Tibial nerve (tissue), 4 donors: ENCODE data around the gene OOSP1. TPM values are rescaled to one million over a fixed set of nuclear protein-coding genes. Genes with fewer than 3 reads are reported as not detected.

Experiments used
- DNase-seq, 2 donors: peaks; one replicate each; pipeline ENCODE4 v3.0.0-alpha.2; 2019; ENCODE audit warnings: low spot score in 2 of 2
- H3K27ac ChIP-seq, 4 donors: fragments of 200-600 bp; sonication (generic) in 3 of 4; one replicate each; pipeline ENCODE4 v1.5.1; 2017 to 2019; ENCODE audit warnings: mild to moderate bottlenecking in 1 of 4
- H3K27me3 ChIP-seq, 2 donors: fragments of 200-600 bp; sonication (generic) in 1 of 2; one replicate each; pipeline versions ENCODE4 v1.5.1 to v1.6.0; 2017 to 2019
- H3K36me3 ChIP-seq, 3 donors: fragments of 200-600 bp; sonication (generic); one replicate each; pipeline ENCODE4 v1.5.1; 2018 to 2019
- H3K4me1 ChIP-seq, 4 donors: fragments of 200-600 bp; sonication (generic) in 3 of 4; one replicate each; pipeline ENCODE4 v1.5.1; 2017 to 2019
- H3K4me3 ChIP-seq, 4 donors: fragments of 200-600 bp; sonication (generic) in 3 of 4; one replicate each; pipeline ENCODE4 v1.5.1; 2017 to 2019; ENCODE audit warnings: mild to moderate bottlenecking in 1 of 4, moderate library complexity in 1 of 4
- H3K9me3 ChIP-seq, 4 donors: fragments of 200-600 bp; sonication (generic) in 3 of 4; one replicate each; pipeline ENCODE4 v1.5.1; 2017 to 2019
- EP300 ChIP-seq, 2 donors: sonication (generic); formaldehyde crosslinking; IDR thresholded peaks; one replicate each; pipeline ENCODE4 v1.6.1; 2017; ENCODE audit warnings: antibody characterized with exemption in 2 of 2, mild to moderate bottlenecking in 1 of 2
- POLR2A ChIP-seq, 2 donors: fragments of 450-650 bp; IDR thresholded peaks; one replicate each; pipeline ENCODE4 v1.6.1; 2017; ENCODE audit warnings: antibody characterized with exemption in 2 of 2, mild to moderate bottlenecking in 2 of 2, moderate library complexity in 2 of 2
- WGBS, 2 donors: methylation state at CpG; one replicate each; pipeline ENCODE4 v1.1.5; 2018; 5-methylcytosine and 5-hydroxymethylcytosine counted together
- total RNA-seq, 4 donors: library from RNA; depleted of rRNA; stranded (reverse); fragments of >200 nt; gene quantifications; one replicate each; pipeline ENCODE4 v1.1.0, GENCODE V29; 2016
- TF ChIP-seq, protein P1 (sequence below), 5 experiments: fragments of 200-600 bp in 3 of 5; fragments of 450-650 bp in 2 of 5; sonication (generic) in 3 of 5; IDR thresholded peaks; one replicate each; pipeline ENCODE4 v1.5.1; 2016 to 2019; ENCODE audit warnings: antibody characterized with exemption in 5 of 5, mild to moderate bottlenecking in 3 of 5, moderate library complexity in 2 of 5

Gene OOSP1
- total RNA-seq, 4 donors from 2014 or later: not detected

DNA sequence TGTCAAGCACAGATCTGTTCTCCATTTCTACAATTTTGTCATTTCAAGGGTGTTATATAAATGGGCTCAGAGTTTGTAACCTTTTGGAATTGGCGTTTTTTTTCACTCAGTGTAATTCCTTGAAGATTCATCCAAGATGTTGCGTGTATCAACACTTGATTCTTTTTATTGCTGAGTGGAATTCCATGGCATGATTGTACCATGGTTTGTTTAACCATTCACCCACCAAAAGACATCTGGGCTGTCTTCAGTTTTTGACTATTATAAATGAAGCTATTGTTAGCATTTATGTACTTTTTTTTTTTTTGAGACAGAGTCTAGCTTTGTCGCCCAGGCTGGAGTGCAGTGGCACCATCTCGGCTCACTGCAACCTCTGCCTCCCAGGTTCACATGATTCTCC, 2.9 kb downstream of the OOSP1 start:
- WGBS, 2 donors: 44 to 50% methylated on average over 4 of the region's 4 CpGs
- no peak for TF ChIP-seq EP300 (IDR thresholded peaks at IDR 0.05)
- TF ChIP-seq, protein P1, sequence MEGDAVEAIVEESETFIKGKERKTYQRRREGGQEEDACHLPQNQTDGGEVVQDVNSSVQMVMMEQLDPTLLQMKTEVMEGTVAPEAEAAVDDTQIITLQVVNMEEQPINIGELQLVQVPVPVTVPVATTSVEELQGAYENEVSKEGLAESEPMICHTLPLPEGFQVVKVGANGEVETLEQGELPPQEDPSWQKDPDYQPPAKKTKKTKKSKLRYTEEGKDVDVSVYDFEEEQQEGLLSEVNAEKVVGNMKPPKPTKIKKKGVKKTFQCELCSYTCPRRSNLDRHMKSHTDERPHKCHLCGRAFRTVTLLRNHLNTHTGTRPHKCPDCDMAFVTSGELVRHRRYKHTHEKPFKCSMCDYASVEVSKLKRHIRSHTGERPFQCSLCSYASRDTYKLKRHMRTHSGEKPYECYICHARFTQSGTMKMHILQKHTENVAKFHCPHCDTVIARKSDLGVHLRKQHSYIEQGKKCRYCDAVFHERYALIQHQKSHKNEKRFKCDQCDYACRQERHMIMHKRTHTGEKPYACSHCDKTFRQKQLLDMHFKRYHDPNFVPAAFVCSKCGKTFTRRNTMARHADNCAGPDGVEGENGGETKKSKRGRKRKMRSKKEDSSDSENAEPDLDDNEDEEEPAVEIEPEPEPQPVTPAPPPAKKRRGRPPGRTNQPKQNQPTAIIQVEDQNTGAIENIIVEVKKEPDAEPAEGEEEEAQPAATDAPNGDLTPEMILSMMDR (IDR thresholded peaks at IDR 0.05): no peak
- TF ChIP-seq POLR2A (IDR thresholded peaks at IDR 0.05): no peak
- no peak overlapping the region for H3K4me3 ChIP-seq
- H3K27me3 ChIP-seq: no peaks in the 10 kb centered on the region
- no peaks in the 10 kb centered on the region for H3K9me3 ChIP-seq
- H3K4me1 ChIP-seq: no peaks in the 10 kb centered on the region
- no peak overlapping the region for H3K27ac ChIP-seq
- no peaks in the 10 kb centered on the region for H3K36me3 ChIP-seq
- DNase-seq: no peak

- Histone ChIP-seq H3K9me3 (no peaks in the 10 kb centered on the region), H3K27me3 (no peaks in the 10 kb centered on the region), H3K27ac (no peak overlapping the region), H3K4me3 (no peak overlapping the region), H3K36me3 (no peaks in the 10 kb centered on the region), H3K4me1 (no peaks in the 10 kb centered on the region)
- DNase-seq: no peak
- TF ChIP-seq POLR2A (IDR thresholded peaks at IDR 0.05) (no peak), EP300 (IDR thresholded peaks at IDR 0.05) (no peak)
- TF ChIP-seq, protein P1 (IDR thresholded peaks at IDR 0.05): no peak
- 93 to 95% methylated on average over 3 of the region's 3 CpGs for WGBS, 2 donors
Observed at GRCh38 chr11:59943997-59944714, 5.9 kb downstream of the OOSP1 start.

- Histone ChIP-seq H3K4me1 (no peaks in the 10 kb centered on the region), H3K36me3 (no peaks in the 10 kb centered on the region), H3K9me3 (no peaks in the 10 kb centered on the region), H3K27ac (no peak overlapping the region), H3K4me3 (no peak overlapping the region), H3K27me3 (no peaks in the 10 kb centered on the region)
- DNase-seq: no peak
- 36 to 51% methylated on average over 2 of the region's 2 CpGs for WGBS, 2 donors
- TF ChIP-seq, protein P1 (IDR thresholded peaks at IDR 0.05): no peak
- no peak for TF ChIP-seq EP300 (IDR thresholded peaks at IDR 0.05)
- TF ChIP-seq POLR2A (IDR thresholded peaks at IDR 0.05): no peak
Observed at GRCh38 chr11:59944720-59945119, 6.5 kb downstream of the OOSP1 start.

DNA sequence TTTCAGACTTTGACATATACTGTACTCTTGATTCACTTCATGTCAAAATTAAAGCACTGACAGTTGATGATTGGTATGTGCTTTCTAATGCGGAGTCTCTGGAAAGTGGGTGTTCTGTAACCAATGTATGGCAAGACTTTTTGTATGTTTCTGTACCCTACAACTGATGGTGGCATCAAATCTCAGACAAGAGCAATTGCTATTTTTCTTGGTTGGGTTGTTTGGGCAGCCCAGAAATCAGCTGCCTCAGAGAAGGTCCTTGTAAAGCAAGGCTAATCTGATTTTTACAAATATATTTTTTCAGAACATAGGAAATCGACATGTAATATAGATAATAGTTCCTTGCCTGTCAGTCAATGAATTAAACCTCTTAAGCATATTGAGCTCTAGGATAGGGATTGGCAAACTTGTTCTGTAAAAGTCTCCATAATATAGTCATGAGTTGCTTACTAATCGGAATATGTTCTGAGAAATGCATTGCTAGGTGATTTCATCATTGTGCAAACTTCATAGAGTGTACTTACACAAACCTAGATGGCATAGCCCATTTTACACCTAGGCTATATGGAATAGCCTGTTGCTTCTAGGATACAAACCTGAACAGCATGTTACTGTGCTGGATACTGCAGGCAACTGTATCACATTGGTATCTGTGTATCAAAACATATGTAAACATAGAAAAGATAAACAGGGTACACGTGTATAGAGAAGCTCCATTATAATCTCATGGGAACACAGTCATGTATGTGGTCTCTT, 15.4 kb downstream of the OOSP1 start:
- Histone ChIP-seq H3K27me3 (no peaks in the 10 kb centered on the region), H3K4me1 (no peaks in the 10 kb centered on the region), H3K4me3 (no peak overlapping the region), H3K9me3 (no peaks in the 10 kb centered on the region), H3K27ac (no peak overlapping the region), H3K36me3 (no peaks in the 10 kb centered on the region)
- no peak for DNase-seq
- WGBS, 2 donors: 83 to 84% methylated on average over 4 of the region's 4 CpGs
- no peak for TF ChIP-seq POLR2A (IDR thresholded peaks at IDR 0.05)
- no peak for TF ChIP-seq EP300 (IDR thresholded peaks at IDR 0.05)
- TF ChIP-seq, protein P1 (IDR thresholded peaks at IDR 0.05): no peak

DNA sequence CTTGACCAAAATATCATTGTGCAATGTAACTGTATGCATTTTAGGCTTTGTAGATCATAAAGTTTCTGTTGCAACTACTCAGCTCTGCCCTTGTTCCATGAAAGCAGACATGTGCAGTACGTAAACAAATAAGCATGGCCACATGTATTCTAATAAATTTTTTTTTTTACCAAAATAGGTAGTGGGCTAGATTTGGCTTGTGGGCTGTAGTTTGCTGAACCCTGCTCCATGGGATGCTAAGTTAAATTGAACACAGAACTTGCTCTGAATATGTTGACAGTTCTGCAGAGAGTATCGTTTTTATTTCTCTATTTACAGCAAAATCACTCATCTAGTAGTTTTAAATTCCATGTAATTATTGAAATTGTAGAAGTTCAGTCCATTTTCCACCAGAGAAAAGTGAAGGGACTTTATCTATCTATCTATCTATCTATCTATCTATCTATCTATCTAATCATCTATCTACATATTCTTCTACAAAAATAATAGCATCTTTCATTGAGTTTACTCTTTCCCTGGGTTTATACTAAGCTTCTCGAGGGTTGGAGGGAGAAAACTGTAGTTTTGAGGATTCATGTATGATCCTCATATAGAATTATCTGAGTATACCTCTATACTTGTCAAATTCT, 16.1 kb downstream of the OOSP1 start:
- WGBS, 2 donors: 71 to 77% methylated on average over 3 of the region's 3 CpGs
- no peaks in the 10 kb centered on the region for H3K36me3 ChIP-seq
- no peak for TF ChIP-seq POLR2A (IDR thresholded peaks at IDR 0.05)
- TF ChIP-seq EP300 (IDR thresholded peaks at IDR 0.05): no peak
- TF ChIP-seq, protein P1 (IDR thresholded peaks at IDR 0.05): no peak
- H3K4me3 ChIP-seq: no peak overlapping the region
- no peak for DNase-seq
- no peaks in the 10 kb centered on the region for H3K9me3 ChIP-seq
- no peaks in the 10 kb centered on the region for H3K4me1 ChIP-seq
- no peaks in the 10 kb centered on the region for H3K27me3 ChIP-seq
- no peak overlapping the region for H3K27ac ChIP-seq
